ENCODE data around the gene A2M. TPM values are rescaled to one million over a fixed set of nuclear protein-coding genes. Genes with fewer than 3 reads are reported as not detected.
"Not testable (repeated sequence)": the region's sequence is repeated elsewhere in the genome, so short reads cannot be mapped to it uniquely, and the experiment has no call there.

A2M gene
- total RNA-seq, result under 1 TPM in 1 of 2 donors, not detected in 1; 0.14 TPM

- H3K27ac Mint-ChIP-seq, result no peak within 1 kb of the TSS
- no peaks in the 10 kb centered on the region for H3K9me3 Mint-ChIP-seq
- DNase-seq (ENCODE audit: low spot score in 2 of 2) (no peak), ATAC-seq (no peak)
- no peaks in the 10 kb centered on the region for H3K36me3 Mint-ChIP-seq
These were observed at the start of gene A2M for GRCh38 chr12:9115731-9116559. Gene A2M (minus strand): TSS chr12:9115919. CDS start chr12:9115849, 70 bp downstream.

GRCh38 chr12:9163392-9163791 lies 47.7 kb upstream of the A2M start:
- no peak overlapping the region for H3K27ac Mint-ChIP-seq
- H3K36me3 Mint-ChIP-seq, result no peaks in the 10 kb centered on the region
- H3K9me3 Mint-ChIP-seq, result no peaks in the 10 kb centered on the region
- ATAC-seq (no peak), DNase-seq (ENCODE audit: low spot score in 2 of 2) (no peak)

GRCh38 chr12:9156119-9156518 lies 40.4 kb upstream of the A2M start:
- Mint-ChIP-seq H3K36me3 (no peaks in the 10 kb centered on the region), H3K9me3 (no peaks in the 10 kb centered on the region), H3K27ac (no peak overlapping the region)
- DNase-seq (ENCODE audit: low spot score in 2 of 2) (no peak), ATAC-seq (no peak)

GRCh38 chr12:9149372-9149771 lies 33.7 kb upstream of the A2M start:
- no peak for DNase-seq (ENCODE audit: low spot score in 2 of 2)
- H3K27ac Mint-ChIP-seq, result no peak overlapping the region

GRCh38 chr12:9148926-9149325 lies 33.2 kb upstream of the A2M start:
- peaks cover 18 to 26% of the 10 kb centered on the region in 2 donors for H3K9me3 Mint-ChIP-seq
- DNase-seq (ENCODE audit: low spot score in 2 of 2) (no peak), ATAC-seq (no peak)
- no peak overlapping the region for H3K27ac Mint-ChIP-seq
- H3K36me3 Mint-ChIP-seq, result peaks cover 21 to 23% of the 10 kb centered on the region in 2 donors

More at GRCh38 chr12:9149372-9149771, 33.7 kb upstream of the A2M start:
- Mint-ChIP-seq H3K36me3 (peaks cover 16 to 19% of the 10 kb centered on the region in 2 donors), H3K9me3 (peaks cover 14 to 22% of the 10 kb centered on the region in 2 donors)
- ATAC-seq, result no peak

- Mint-ChIP-seq H3K9me3 (peaks cover 20 to 33% of the 10 kb centered on the region in 2 donors), H3K36me3 (peaks cover 24 to 26% of the 10 kb centered on the region in 2 donors), H3K27ac (no peak overlapping the region)
- ATAC-seq, result no peak
- no peak for DNase-seq (ENCODE audit: low spot score in 2 of 2)
These were observed 31.7 kb upstream of the A2M start for GRCh38 chr12:9147461-9147860.

GRCh38 chr12:9144730-9145106 lies 29.0 kb upstream of the A2M start:
- H3K9me3 Mint-ChIP-seq, result peaks cover 20 to 33% of the 10 kb centered on the region in 2 donors
- H3K36me3 Mint-ChIP-seq, result peaks cover 24 to 26% of the 10 kb centered on the region in 2 donors
- H3K27ac Mint-ChIP-seq, result no peak overlapping the region
- DNase-seq (ENCODE audit: low spot score in 2 of 2) (no peak), ATAC-seq (no peak)

- ATAC-seq (no peak), DNase-seq (ENCODE audit: low spot score in 2 of 2) (no peak)
- Mint-ChIP-seq H3K9me3 (peaks cover 20 to 33% of the 10 kb centered on the region in 2 donors), H3K36me3 (peaks cover 24 to 26% of the 10 kb centered on the region in 2 donors), H3K27ac (no peak overlapping the region)
These were observed 28.4 kb upstream of the A2M start for GRCh38 chr12:9143929-9144729.

- ATAC-seq (no peak), DNase-seq (ENCODE audit: low spot score in 2 of 2) (no peak)
- Mint-ChIP-seq H3K9me3 (peaks cover 20 to 33% of the 10 kb centered on the region in 2 donors), H3K27ac (no peak overlapping the region), H3K36me3 (peaks cover 24 to 26% of the 10 kb centered on the region in 2 donors)
These were observed 27.4 kb upstream of the A2M start for GRCh38 chr12:9143137-9143536.

- Mint-ChIP-seq H3K27ac (peak overlapping the region in 1 of 2 donors; percentile 7), H3K9me3 (peaks cover 10 to 15% of the 10 kb centered on the region in 2 donors), H3K36me3 (peaks cover 11% of the 10 kb centered on the region in 2 donors)
- not testable (repeated sequence) for DNase-seq (ENCODE audit: low spot score in 2 of 2); ATAC-seq
These were observed 24.0 kb upstream of the A2M start for GRCh38 chr12:9139588-9140290.

GRCh38 chr12:9135903-9136310 lies 20.2 kb upstream of the A2M start:
- no peak for ATAC-seq
- Mint-ChIP-seq H3K27ac (no peak overlapping the region), H3K9me3 (no peaks in the 10 kb centered on the region), H3K36me3 (no peaks in the 10 kb centered on the region)
- no peak for DNase-seq (ENCODE audit: low spot score in 2 of 2)

GRCh38 chr12:9134981-9135628 lies 19.4 kb upstream of the A2M start:
- Mint-ChIP-seq H3K36me3 (no peaks in the 10 kb centered on the region), H3K9me3 (no peaks in the 10 kb centered on the region), H3K27ac (no peak overlapping the region)
- ATAC-seq, result peak in 1 of 2 donors; percentile 22
- peak in 1 of 2 donors; percentile 8 for DNase-seq (ENCODE audit: low spot score in 2 of 2)

- no peaks in the 10 kb centered on the region for H3K9me3 Mint-ChIP-seq
- ATAC-seq (no peak), DNase-seq (ENCODE audit: low spot score in 2 of 2) (no peak)
- no peak overlapping the region for H3K27ac Mint-ChIP-seq
- no peaks in the 10 kb centered on the region for H3K36me3 Mint-ChIP-seq
These were observed 17.6 kb upstream of the A2M start for GRCh38 chr12:9133216-9133916.

GRCh38 chr12:9132008-9132535 lies 16.4 kb upstream of the A2M start:
- Mint-ChIP-seq H3K27ac (no peak overlapping the region), H3K9me3 (no peaks in the 10 kb centered on the region), H3K36me3 (no peaks in the 10 kb centered on the region)
- no peak for ATAC-seq
- no peak for DNase-seq (ENCODE audit: low spot score in 2 of 2)

- ATAC-seq (no peak), DNase-seq (ENCODE audit: low spot score in 2 of 2) (no peak)
- Mint-ChIP-seq H3K36me3 (no peaks in the 10 kb centered on the region), H3K27ac (no peak overlapping the region), H3K9me3 (no peaks in the 10 kb centered on the region)
These were observed 14.5 kb upstream of the A2M start for GRCh38 chr12:9130244-9130643.

Measured in activated naive CD4-positive, alpha-beta T cell treated with anti-CD3 and anti-CD28 coated beads, Interleukin-2, amount 50 U/mL, for 72 hours (primary cell).